ENCODE data around the gene HLA-A.

GRCh38 chr6:29974901-29975560, 32.7 kb downstream of the HLA-A start:
- TF ChIP-seq CTCF (conservative IDR thresholded peaks at IDR 0.05 in 1 of 2, IDR thresholded peaks at IDR 0.05 in 1 of 2; ENCODE audit: extremely low read depth in 1 of 2, insufficient read depth in 1 of 2, low read depth in 1 of 2, low read length in 2 of 2) (no peak), EZH2 (IDR thresholded peaks at IDR 0.05; ENCODE audit: borderline replicate concordance, low read length) (no peak)

Measured in mammary epithelial cell (primary cell).